Fibroblast of lung (primary cell): ENCODE data around the gene ICE2. TPM values are rescaled to one million over a fixed set of nuclear protein-coding genes. Genes with fewer than 3 reads are reported as not detected.

Experiments
- DNase-seq, 2 donors: peaks; one replicate each; pipeline versions ENCODE4 v3.0.0 to v3.0.0-alpha.2; 2010; ENCODE audit warnings: low read depth in 2 of 2
- H2AFZ ChIP-seq: 2 replicates; pipeline ENCODE4 v1.5.1; 2012; ENCODE audit warnings: low read length, control low read depth, inconsistent platforms
- H3K27ac ChIP-seq: 2 replicates; pipeline ENCODE4 v1.5.1; 2011; ENCODE audit warnings: low read length, control low read depth; ENCODE audit not compliant: insufficient read depth
- H3K27me3 ChIP-seq: 2 replicates; pipeline ENCODE4 v1.5.1; 2011; ENCODE audit warnings: mild to moderate bottlenecking, low read length; ENCODE audit not compliant: control insufficient read depth, insufficient read depth
- H3K36me3 ChIP-seq: 2 replicates; pipeline ENCODE4 v1.5.1; 2011; ENCODE audit warnings: low read length; ENCODE audit not compliant: control insufficient read depth, insufficient read depth
- H3K4me1 ChIP-seq: 2 replicates; pipeline ENCODE4 v1.5.1; 2011; ENCODE audit warnings: low read length; ENCODE audit not compliant: control insufficient read depth, insufficient read depth; ENCODE audit errors: extremely low read depth
- H3K4me2 ChIP-seq: 2 replicates; pipeline ENCODE4 v1.5.1; 2011; ENCODE audit warnings: low read length, control low read depth; ENCODE audit not compliant: insufficient read depth; ENCODE audit errors: extremely low read depth
- H3K4me3 ChIP-seq, 4 experiments: fragments of 200-600 bp in 1 of 4; sonication (generic) in 1 of 4; replicated peaks in 1 of 4; 2 replicates each; pipeline ENCODE4 v1.5.1; 2011 to 2016; ENCODE audit warnings: low read length in 4 of 4, low read depth in 3 of 4, mild to moderate bottlenecking in 3 of 4, control low read depth in 2 of 4, inconsistent platforms in 1 of 4, mixed read lengths in 1 of 4; ENCODE audit not compliant: insufficient read depth in 1 of 4; ENCODE audit errors: control extremely low read depth in 1 of 4
- H3K79me2 ChIP-seq: 2 replicates; pipeline ENCODE4 v1.5.1; 2012; ENCODE audit warnings: mild to moderate bottlenecking, low read length, inconsistent platforms; ENCODE audit not compliant: control insufficient read depth, insufficient read depth
- H3K9ac ChIP-seq: 2 replicates; pipeline ENCODE4 v1.5.1; 2011; ENCODE audit warnings: mild to moderate bottlenecking, low read length, control low read depth; ENCODE audit not compliant: insufficient read depth
- H3K9me3 ChIP-seq: 2 replicates; pipeline ENCODE4 v1.5.1; 2012; ENCODE audit warnings: low read depth, low read length; ENCODE audit not compliant: control insufficient read depth, insufficient read depth
- H4K20me1 ChIP-seq: 2 replicates; pipeline ENCODE4 v1.5.1; 2011; ENCODE audit warnings: low read length; ENCODE audit not compliant: control insufficient read depth, insufficient read depth; ENCODE audit errors: extremely low read depth
- CTCF ChIP-seq, 2 donors: IDR thresholded peaks in 1 of 2; conservative IDR thresholded peaks in 1 of 2; 1 replicate in 1 of 2; 2 replicates in 1 of 2; pipeline ENCODE4 v1.5.1; 2011 to 2012; ENCODE audit warnings: low read length in 2 of 2, control low read depth in 1 of 2, inconsistent platforms in 1 of 2, low read depth in 1 of 2, mild to moderate bottlenecking in 1 of 2
- EZH2 ChIP-seq: IDR thresholded peaks from 2 replicates; pipeline ENCODE4 v1.5.1; 2012; ENCODE audit warnings: low read length, control low read depth, mild to moderate bottlenecking; ENCODE audit errors: missing control alignments
- polyA plus RNA-seq, 2 donors: library from polyadenylated mRNA; depleted of rRNA in 1 of 2; stranded (reverse) in 1 of 2; unstranded in 1 of 2; fragments of >200 nt; gene quantifications; 2 replicates each; pipeline ENCODE4 v1.2.1, GENCODE V29; 2011 to 2012; ENCODE audit warnings: missing spikeins in 1 of 2
- total RNA-seq: library from RNA; depleted of rRNA; stranded (reverse); fragments of >200 nt; gene quantifications from 2 replicates; pipeline ENCODE4 v1.2.1, GENCODE V29; 2014

The ICE2 gene
- total and polyA plus RNA-seq, 2 donors (not counting 1 experiment from before 2014, with no cell fraction given): 22.3 to 38.6 TPM

DNA sequence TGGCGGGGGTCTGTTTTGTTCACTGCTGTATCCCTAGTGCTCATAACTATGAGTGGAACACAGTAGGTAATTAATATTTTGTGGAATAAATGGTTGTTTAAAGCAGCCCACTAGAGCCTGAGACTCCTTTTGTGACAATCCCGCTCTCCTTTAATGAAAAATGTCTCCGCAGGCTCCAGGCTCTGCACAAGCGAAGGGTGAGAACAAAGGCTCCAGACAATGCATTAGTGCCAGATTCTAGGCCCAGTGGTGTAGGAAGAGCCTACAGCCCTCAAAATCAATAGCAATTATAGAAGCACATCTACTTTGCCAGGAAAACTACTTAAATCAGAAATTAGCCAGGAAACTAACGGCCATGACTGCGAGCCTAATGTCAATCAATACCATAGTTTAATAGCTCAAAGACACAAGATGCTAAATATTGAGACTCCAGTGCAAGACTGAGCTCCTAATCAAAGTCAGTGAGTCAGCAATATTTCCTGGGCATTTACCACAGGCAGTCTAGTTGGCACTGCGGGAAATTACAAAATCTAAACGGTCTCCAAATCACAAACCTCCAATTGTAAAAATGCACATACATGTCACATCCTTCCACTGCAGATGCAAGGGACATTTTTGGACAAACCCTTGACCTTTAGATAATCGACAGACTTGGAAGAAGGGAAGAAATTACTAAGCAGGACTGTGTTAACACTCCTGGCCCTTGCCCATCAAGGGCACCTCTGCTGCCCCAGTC is 83.5 kb downstream of the ICE2 start:
- Histone ChIP-seq H2AFZ (no peak overlapping the region), H3K9me3 (no peaks in the 10 kb centered on the region), H3K27me3 (no peaks in the 10 kb centered on the region), H4K20me1 (peaks cover 7% of the 10 kb centered on the region), H3K4me2 (peak overlapping the region; percentile 88), H3K36me3 (peaks cover 5% of the 10 kb centered on the region), H3K79me2 (peaks cover 72% of the 10 kb centered on the region), H3K9ac (no peak overlapping the region), H3K4me1 (peaks cover 43% of the 10 kb centered on the region), H3K4me3 (peak overlapping the region; percentile 70 to 94 (median 86)), H3K27ac (peak overlapping the region; percentile 99)
- DNase-seq: no peak
- TF ChIP-seq CTCF (conservative IDR thresholded peaks at IDR 0.05 in 1 of 2, IDR thresholded peaks at IDR 0.05 in 1 of 2; ENCODE audit: low read depth in 1 of 2, low read length in 2 of 2) (no peak), EZH2 (no peak)

GRCh38 chr15:60394689-60395097 is 84.2 kb downstream of the ICE2 start:
- Histone ChIP-seq H3K36me3 (peaks cover 5% of the 10 kb centered on the region), H4K20me1 (peaks cover 7% of the 10 kb centered on the region)

More at GRCh38 chr15:60394689-60395097, 84.2 kb downstream of the ICE2 start:
- peaks cover 38% of the 10 kb centered on the region for H3K4me1 ChIP-seq
- no peak overlapping the region for H2AFZ ChIP-seq
- TF ChIP-seq CTCF (conservative IDR thresholded peaks at IDR 0.05 in 1 of 2, IDR thresholded peaks at IDR 0.05 in 1 of 2; ENCODE audit: low read depth in 1 of 2, low read length in 2 of 2): no peak
- no peak for TF ChIP-seq EZH2
- no peaks in the 10 kb centered on the region for H3K27me3 ChIP-seq
- H3K4me2 ChIP-seq: peak overlapping the region; percentile 88
- peak overlapping the region; percentile 3 for H3K9ac ChIP-seq
- H3K9me3 ChIP-seq: no peaks in the 10 kb centered on the region
- peak overlapping the region; percentile 70 to 94 (median 86) for H3K4me3 ChIP-seq
- DNase-seq: peak in 1 of 2 donors; percentile 53
- H3K27ac ChIP-seq: peak overlapping the region; percentile 99
- H3K79me2 ChIP-seq: peaks cover 79% of the 10 kb centered on the region
